Upper lobe of left lung (tissue), 6 donors: ENCODE measurements around the gene TMEM209. TPM values are rescaled to one million over a fixed set of nuclear protein-coding genes. Genes with fewer than 3 reads are reported as not detected.

Source experiments
- ATAC-seq, 2 donors: fragments of 200-7000 bp; cut with Tn5 transposase; one replicate each; pipeline ENCODE4 v1.9.1; 2022; ENCODE audit warnings: mild to moderate bottlenecking in 2 of 2, moderate library complexity in 2 of 2; ENCODE audit not compliant: low FRiP score in 2 of 2
- DNase-seq, 2 donors: peaks; one replicate each; pipeline ENCODE4 v3.0.0-alpha.2; 2019 to 2020
- H3K27ac ChIP-seq, 4 donors: fragments of 200-600 bp; sonication (generic); one replicate each; pipeline ENCODE4 v1.5.1; 2016 to 2019
- H3K27me3 ChIP-seq, 4 donors: fragments of 200-600 bp; sonication (generic); one replicate each; pipeline ENCODE4 v1.5.1; 2017 to 2019
- H3K36me3 ChIP-seq, 4 donors: fragments of 200-600 bp; sonication (generic); one replicate each; pipeline ENCODE4 v1.5.1; 2016 to 2019
- H3K4me1 ChIP-seq, 4 donors: fragments of 200-600 bp; sonication (generic); one replicate each; pipeline ENCODE4 v1.5.1; 2018 to 2019
- H3K4me3 ChIP-seq, 4 donors: fragments of 200-600 bp; sonication (generic); one replicate each; pipeline ENCODE4 v1.5.1; 2017 to 2019; ENCODE audit warnings: mild to moderate bottlenecking in 2 of 4, moderate library complexity in 1 of 4
- H3K9me3 ChIP-seq, 4 donors: fragments of 200-600 bp; sonication (generic); one replicate each; pipeline ENCODE4 v1.5.1; 2018 to 2019
- EP300 ChIP-seq, 4 donors: sonication (generic); formaldehyde crosslinking; IDR thresholded peaks; one replicate each; pipeline ENCODE4 v1.5.1; 2017; ENCODE audit warnings: antibody characterized with exemption in 4 of 4, control low read depth in 2 of 4
- POLR2A ChIP-seq, 4 donors: fragments of 450-650 bp; IDR thresholded peaks; one replicate each; pipeline ENCODE4 v1.5.1; 2016 to 2017; ENCODE audit warnings: antibody characterized with exemption in 4 of 4, mild to moderate bottlenecking in 2 of 4
- POLR2AphosphoS5 ChIP-seq, 2 donors: sonication (generic); formaldehyde crosslinking; IDR thresholded peaks; one replicate each; pipeline ENCODE4 v1.5.1; 2017; ENCODE audit warnings: antibody characterized with exemption in 2 of 2
- WGBS, 2 donors: methylation state at CpG; one replicate each; pipeline ENCODE4 v1.1.5; 2017 to 2018; 5-methylcytosine and 5-hydroxymethylcytosine counted together
- total RNA-seq, 6 donors: library from RNA; depleted of rRNA in 4 of 6; stranded (reverse); fragments of >200 nt in 4 of 6; gene quantifications; one replicate each; pipeline versions ENCODE4 v1.1.0 to v1.2.1, GENCODE V29; 2016 to 2021
- TF ChIP-seq, protein P1 (sequence below), 6 experiments: fragments of 450-650 bp in 4 of 6; fragments of 200-600 bp in 2 of 6; sonication (generic) in 2 of 6; IDR thresholded peaks; one replicate each; pipeline ENCODE4 v1.5.1; 2016 to 2019; ENCODE audit warnings: antibody characterized with exemption in 6 of 6
- donor health status: DM: no; HTN: no; CAD: no; lungs with moderate emphysema.
- donor health status: DM: no; HTN: yes; CAD: no; lungs with severe emphysema.

The TMEM209 gene
- total RNA-seq, 6 donors from 2014 or later, result 6.2 to 23.3 (median 14.7) TPM

DNA sequence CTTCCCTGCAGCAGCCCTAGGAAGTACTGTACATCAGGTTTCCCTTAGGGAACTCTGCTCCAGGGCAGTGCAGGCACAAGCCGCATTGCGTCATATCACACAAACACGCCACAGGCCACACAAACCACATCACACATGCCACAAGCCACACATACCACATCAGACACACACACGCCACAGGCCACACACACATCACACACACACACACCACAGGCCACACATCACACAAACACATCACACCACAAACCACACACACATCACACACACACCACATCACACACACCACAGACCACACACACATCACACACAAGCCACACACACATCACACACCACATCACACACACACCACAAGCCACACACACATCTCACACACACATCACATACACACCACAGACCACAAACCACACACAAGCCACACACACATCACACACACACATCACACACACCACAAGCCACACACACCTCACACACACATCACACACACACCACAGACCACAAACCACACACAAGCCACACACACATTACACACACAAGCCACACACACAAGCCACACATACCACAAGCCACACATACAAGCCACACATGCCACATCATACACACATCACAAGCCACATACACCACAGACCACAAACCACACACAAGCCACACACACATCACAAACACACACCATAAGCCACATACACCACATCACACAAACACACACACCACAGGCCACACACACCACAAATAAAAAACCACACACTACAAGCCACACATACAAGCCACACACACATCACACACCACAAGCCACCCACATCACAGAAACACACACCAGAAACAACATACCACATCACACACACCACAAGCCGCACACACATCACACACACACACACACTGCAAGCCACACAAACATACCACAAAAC lies 53.4 kb downstream of the TMEM209 start:
- Histone ChIP-seq H3K9me3 (peaks cover 0 to 6% (median 2%) of the 10 kb centered on the region in 4 donors), H3K4me3 (no peak overlapping the region), H3K4me1 (peaks cover 0 to 28% (median 14%) of the 10 kb centered on the region in 4 donors), H3K27ac (no peak overlapping the region), H3K27me3 (no peaks in the 10 kb centered on the region), H3K36me3 (no peaks in the 10 kb centered on the region)
- no peak for ATAC-seq
- WGBS, 2 donors, result 58 to 73% methylated on average over 5 of the region's 5 CpGs
- no peak for DNase-seq
- TF ChIP-seq POLR2A (IDR thresholded peaks at IDR 0.05), result no peak
- TF ChIP-seq, protein P1, sequence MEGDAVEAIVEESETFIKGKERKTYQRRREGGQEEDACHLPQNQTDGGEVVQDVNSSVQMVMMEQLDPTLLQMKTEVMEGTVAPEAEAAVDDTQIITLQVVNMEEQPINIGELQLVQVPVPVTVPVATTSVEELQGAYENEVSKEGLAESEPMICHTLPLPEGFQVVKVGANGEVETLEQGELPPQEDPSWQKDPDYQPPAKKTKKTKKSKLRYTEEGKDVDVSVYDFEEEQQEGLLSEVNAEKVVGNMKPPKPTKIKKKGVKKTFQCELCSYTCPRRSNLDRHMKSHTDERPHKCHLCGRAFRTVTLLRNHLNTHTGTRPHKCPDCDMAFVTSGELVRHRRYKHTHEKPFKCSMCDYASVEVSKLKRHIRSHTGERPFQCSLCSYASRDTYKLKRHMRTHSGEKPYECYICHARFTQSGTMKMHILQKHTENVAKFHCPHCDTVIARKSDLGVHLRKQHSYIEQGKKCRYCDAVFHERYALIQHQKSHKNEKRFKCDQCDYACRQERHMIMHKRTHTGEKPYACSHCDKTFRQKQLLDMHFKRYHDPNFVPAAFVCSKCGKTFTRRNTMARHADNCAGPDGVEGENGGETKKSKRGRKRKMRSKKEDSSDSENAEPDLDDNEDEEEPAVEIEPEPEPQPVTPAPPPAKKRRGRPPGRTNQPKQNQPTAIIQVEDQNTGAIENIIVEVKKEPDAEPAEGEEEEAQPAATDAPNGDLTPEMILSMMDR (IDR thresholded peaks at IDR 0.05), result no peak
- no peak for TF ChIP-seq EP300 (IDR thresholded peaks at IDR 0.05)
- TF ChIP-seq POLR2AphosphoS5 (IDR thresholded peaks at IDR 0.05), result no peak

DNA sequence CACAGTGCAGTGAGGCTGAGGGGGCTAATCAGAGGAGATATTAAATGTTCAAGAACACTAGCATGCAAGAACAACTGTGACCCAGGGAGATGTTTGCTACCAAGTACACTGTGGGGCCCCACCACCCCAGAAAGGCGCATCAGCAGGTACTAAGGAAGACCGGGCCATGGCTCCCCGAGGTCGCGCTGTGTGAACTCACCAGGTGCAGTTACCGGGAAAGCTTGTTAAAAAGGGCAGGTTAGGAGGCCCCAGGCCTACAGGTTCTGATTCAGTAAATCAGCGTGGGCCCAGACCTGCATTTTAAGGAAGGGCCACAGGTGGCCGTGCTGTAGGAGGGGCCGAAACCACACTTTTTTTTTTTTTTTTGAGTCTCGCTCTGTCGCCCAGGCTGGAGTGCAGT lies 54.6 kb downstream of the TMEM209 start:
- no peaks in the 10 kb centered on the region for H3K36me3 ChIP-seq
- H3K4me3 ChIP-seq, result no peak overlapping the region

DNA sequence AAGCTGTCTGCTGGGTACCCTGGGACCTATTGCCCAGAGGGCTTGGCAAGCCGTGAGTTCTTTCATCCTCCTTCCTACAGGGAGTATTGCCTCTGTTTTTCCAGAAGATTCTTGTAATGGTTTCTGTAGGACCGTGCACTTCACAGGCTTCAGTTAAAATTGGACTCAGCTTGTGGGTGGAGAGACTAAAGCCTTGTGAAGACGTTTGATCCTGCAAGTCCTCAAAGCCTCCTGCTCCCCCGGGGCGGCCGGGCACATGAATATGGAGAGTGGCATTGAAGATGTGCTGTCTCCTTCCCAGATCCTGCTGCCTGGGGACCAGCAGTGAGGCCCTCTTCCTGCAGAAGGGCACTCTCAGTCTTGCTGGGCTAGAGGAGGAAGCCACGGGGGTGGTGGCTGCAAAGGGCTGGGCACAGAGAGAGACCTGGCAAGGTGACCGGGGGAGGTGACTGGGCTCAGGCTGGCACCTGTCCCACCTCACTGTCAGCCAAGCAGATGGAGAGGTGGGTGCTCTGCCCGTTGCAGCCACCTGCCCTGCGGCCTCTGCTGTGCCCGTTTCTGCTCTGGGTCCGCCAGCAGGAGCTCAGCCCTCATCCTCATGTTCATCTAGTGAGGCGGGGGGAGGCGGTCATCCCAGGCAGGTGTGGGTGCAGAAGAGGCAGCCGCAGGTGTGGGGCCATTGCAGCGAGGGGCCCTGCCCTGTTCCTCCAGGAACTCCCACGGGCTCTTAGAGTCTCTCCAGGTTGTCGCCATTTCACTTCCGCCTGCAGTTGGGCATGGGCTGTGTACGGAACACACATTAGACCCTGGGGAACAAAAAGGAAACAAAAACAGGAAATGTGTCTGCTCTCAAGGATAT lies 55.7 kb downstream of the TMEM209 start:
- no peaks in the 10 kb centered on the region for H3K36me3 ChIP-seq
- H3K4me1 ChIP-seq, result peaks cover 0 to 42% (median 11%) of the 10 kb centered on the region in 4 donors
- TF ChIP-seq POLR2A (IDR thresholded peaks at IDR 0.05) (peak in 1 of 4 donors; percentile 35), EP300 (IDR thresholded peaks at IDR 0.05) (no peak), POLR2AphosphoS5 (IDR thresholded peaks at IDR 0.05) (no peak)
- TF ChIP-seq, protein P1 (IDR thresholded peaks at IDR 0.05), result no peak
- no peak overlapping the region for H3K4me3 ChIP-seq
- peak overlapping the region in 2 of 4 donors; percentile 19 to 69 for H3K27ac ChIP-seq
- no peaks in the 10 kb centered on the region for H3K9me3 ChIP-seq
- DNase-seq (peak; percentile 57 to 74), ATAC-seq (no peak)
- H3K27me3 ChIP-seq, result no peaks in the 10 kb centered on the region
- 60 to 66% methylated on average over 14 to 20 of the region's 20 CpGs for WGBS, 2 donors

More for the DNA sequence above, 54.6 kb downstream of the TMEM209 start:
- H3K27me3 ChIP-seq, result no peaks in the 10 kb centered on the region
- no peaks in the 10 kb centered on the region for H3K9me3 ChIP-seq
- DNase-seq (no peak), ATAC-seq (no peak)
- H3K4me1 ChIP-seq, result peaks cover 0 to 35% (median 14%) of the 10 kb centered on the region in 4 donors
- no peak for TF ChIP-seq EP300 (IDR thresholded peaks at IDR 0.05)
- TF ChIP-seq, protein P1 (IDR thresholded peaks at IDR 0.05), result no peak
- no peak for TF ChIP-seq POLR2A (IDR thresholded peaks at IDR 0.05)
- TF ChIP-seq POLR2AphosphoS5 (IDR thresholded peaks at IDR 0.05), result no peak
- 91 to 96% methylated on average over 11 of the region's 11 CpGs for WGBS, 2 donors
- no peak overlapping the region for H3K27ac ChIP-seq

DNA sequence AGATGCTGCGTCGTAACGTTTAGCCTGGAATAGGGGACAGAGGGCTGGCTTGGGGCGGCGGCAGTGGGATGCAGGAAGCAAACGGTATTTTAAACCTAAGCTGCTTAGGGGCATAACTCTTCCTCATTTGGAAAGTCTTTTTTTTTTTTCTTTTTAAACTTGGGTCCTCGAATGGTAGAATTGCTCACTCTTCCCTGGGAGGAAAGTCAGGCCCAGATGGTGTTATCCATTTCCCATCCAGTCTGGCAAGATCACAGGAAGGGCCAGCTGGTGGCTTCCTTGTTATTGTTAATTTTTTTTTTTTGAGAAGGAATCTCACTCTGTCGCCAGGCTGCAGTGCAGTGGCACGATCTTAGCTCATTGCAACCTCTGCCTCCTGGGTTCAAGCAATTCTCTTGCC lies 56.6 kb downstream of the TMEM209 start:
- no peak for TF ChIP-seq POLR2AphosphoS5 (IDR thresholded peaks at IDR 0.05)
- TF ChIP-seq, protein P1 (IDR thresholded peaks at IDR 0.05), result no peak
- TF ChIP-seq EP300 (IDR thresholded peaks at IDR 0.05), result no peak
- no peak for TF ChIP-seq POLR2A (IDR thresholded peaks at IDR 0.05)
- DNase-seq (no peak), ATAC-seq (no peak)
- WGBS, 2 donors, result 59 to 69% methylated on average over 9 of the region's 9 CpGs
- Histone ChIP-seq H3K4me1 (peaks cover 0 to 45% (median 10%) of the 10 kb centered on the region in 4 donors), H3K4me3 (no peak overlapping the region), H3K27ac (peak overlapping the region in 1 of 4 donors; percentile 69), H3K27me3 (no peaks in the 10 kb centered on the region), H3K9me3 (no peaks in the 10 kb centered on the region), H3K36me3 (no peaks in the 10 kb centered on the region)
